HG02852 (cell line): ENCODE measurements around the gene IFNL4.
"Not testable (repeated sequence)": the region's sequence is repeated elsewhere in the genome, so short reads cannot be mapped to it uniquely, and the experiment has no call there.

Experiments used
- ATAC-seq: cut with Tn5 transposase; IDR thresholded peaks from one replicate; pipeline ENCODE4 v1.9.1; 2021; ENCODE audit warnings: mild to moderate bottlenecking, moderate library complexity; ENCODE audit not compliant: unreplicated experiment

The IFNL4 gene

DNA sequence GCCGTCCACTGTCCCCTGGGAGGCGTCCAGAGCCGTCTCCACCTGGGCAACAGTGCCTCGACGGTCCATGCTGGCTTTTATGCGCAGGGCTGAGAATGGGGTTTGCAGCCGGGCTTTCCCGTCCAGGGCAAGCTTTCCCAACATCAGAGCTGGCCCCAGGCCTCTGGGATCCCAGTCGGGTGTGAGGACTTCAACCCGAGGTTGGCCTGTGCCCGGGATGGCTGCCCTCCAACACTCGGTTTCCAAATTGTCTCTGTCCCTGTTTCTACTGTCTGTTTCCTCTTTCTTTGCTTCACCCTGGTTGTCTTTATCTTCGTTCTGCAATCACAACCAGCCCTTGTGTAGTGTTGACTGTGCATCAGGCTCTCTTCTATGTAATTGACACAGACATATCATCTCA is at the start of gene IFNL4:
IFNL4 (minus strand) TSS at position 51 of the 400 bp plus-strand sequence.
- ATAC-seq: no peak

GRCh38 chr19:39297931-39298634 is 49.4 kb upstream of the IFNL4 start:
- no peak for ATAC-seq

- no peak for ATAC-seq
Measured at GRCh38 chr19:39296906-39297305, 48.2 kb upstream of the IFNL4 start.

DNA sequence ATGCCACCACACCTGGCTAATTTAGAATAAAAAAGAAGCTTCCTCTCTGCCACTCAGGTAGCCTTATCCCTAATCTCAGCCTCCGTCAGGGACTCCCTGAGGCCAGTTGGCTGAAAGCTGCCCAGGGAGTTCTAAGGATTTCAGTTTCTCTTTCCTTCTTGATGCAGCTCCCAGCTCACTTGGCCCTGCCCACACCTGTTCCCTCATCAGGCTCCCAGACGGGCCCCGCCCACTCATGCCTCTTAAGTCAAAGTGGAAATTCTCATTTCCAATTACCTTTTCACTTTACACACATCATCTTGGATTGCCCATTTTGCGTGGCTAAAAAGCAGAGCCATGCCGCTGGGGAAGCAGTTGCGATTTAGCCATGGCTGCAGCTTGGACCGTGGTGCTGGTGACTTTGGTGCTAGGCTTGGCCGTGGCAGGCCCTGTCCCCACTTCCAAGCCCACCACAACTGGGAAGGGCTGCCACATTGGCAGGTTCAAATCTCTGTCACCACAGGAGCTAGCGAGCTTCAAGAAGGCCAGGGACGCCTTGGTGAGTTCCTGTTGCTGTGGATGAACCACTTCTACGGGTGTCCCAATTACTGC is 47.5 kb upstream of the IFNL4 start, which contains the start of gene IFNL1:
IFNL1 (plus strand) TSS at position 353 of the 591 bp plus-strand sequence; CDS start at position 368, 15 bp downstream.
- ATAC-seq: no peak

DNA sequence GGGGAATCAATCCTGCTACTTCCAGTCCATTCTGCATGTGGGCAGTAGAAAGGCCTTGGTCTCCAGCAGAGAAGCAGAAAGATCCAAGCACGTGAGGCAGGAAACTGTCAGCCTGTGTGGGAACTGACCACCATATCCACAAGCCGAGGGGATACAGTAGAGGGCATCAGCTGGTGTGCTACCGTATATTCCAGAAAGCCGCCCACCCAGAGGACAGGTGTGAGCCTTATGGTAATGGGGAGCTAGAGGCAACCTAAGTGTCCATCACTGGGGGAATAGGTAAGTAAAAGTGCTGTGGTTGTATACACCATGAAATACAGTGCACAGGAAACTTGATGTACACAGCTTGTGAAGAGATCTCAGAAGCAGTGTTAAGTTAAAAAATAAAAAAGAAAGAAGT is 44.7 kb upstream of the IFNL4 start:
- no peak for ATAC-seq

DNA sequence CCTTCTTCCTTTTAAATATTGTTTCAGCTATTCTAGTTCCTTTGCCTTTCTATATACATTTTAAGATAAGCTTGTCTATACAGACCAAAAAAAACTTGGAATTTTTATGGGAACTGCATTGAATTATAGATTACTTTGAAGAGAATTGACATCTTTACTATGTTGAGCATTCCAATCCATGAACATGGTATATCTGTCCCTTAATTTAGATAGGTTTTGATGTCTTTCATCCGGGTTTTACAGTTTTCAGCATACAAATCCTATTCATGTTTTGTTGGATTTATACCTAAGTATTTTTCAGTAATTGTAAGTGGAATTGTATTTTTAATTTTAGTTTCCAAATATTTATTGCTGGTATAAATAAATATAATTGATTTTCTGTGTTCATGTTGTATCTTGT is 35.4 kb upstream of the IFNL4 start:
- ATAC-seq: no peak

GRCh38 chr19:39282021-39282420 is 33.4 kb upstream of the IFNL4 start:
- no peak for ATAC-seq

GRCh38 chr19:39277598-39277997 is 28.9 kb upstream of the IFNL4 start:
- ATAC-seq: no peak

GRCh38 chr19:39276740-39277139 is 28.1 kb upstream of the IFNL4 start:
- no peak for ATAC-seq

GRCh38 chr19:39275578-39275977 is 26.9 kb upstream of the IFNL4 start:
- no peak for ATAC-seq

GRCh38 chr19:39273859-39274258 is 25.2 kb upstream of the IFNL4 start:
- not testable (repeated sequence) for ATAC-seq

DNA sequence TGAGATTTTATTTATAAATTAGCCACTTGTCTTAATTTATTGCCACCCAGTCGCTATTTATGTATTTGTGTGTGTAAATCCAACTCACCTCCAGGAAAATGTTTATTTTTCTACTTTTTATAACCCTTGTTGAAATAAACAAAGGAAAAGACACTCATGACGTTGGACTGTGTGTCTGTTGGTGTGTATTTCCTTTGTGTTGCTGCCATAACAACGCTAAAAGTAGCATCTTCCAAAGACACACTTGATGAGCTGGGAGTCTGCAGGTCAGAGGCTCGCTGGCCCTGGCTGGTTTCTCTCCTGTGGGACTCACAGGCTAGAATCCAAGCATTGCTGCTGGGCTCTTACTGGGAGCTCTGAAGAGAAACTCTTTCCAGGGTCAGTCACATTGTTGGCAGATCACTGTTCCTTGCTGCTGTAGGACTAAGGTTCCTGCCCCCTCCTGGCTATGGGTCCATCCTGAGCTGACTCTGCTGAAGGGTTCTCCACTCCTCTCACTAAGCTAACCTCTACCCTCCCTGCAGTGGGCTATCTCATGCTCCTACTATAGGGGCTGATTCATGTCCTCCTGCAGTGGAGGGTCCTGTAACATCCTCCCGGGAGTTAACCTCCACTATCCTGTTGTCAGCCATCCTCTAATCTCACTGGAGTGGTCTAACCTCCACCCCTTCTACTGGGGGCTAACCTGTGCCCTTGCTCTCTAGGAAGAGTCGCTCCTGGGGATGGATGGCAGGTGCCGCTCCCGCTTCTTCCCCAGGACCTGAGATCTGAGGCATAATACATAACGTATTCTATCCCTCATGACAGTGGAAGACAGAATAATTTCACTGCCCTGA is 21.6 kb upstream of the IFNL4 start:
- no peak for ATAC-seq

- not testable (repeated sequence) for ATAC-seq
Measured at GRCh38 chr19:39269369-39269768, 20.7 kb upstream of the IFNL4 start.

DNA sequence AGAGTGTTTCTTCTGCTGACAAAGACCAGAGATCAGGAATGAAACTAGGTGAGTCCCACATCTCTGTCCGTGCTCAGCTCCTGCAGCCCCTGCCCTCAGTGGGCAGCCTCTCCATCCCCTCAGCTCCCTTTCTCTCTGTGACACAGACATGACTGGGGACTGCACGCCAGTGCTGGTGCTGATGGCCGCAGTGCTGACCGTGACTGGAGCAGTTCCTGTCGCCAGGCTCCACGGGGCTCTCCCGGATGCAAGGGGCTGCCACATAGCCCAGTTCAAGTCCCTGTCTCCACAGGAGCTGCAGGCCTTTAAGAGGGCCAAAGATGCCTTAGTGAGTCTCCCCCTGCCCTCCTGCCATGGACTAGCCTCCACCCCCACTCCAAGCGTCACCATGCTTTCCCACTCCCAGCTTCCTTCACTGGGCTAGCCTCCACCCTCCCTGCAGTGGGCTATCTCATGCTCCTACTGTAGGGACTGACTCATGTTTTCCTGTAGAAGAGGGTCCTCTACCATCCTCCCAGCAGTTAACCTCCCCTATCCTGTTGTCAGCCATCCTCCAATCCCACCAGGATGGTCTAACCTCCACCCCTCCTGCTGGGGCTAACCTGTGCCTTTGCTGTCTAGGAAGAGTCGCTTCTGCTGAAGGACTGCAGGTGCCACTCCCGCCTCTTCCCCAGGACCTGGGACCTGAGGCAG is 20.0 kb upstream of the IFNL4 start:
- ATAC-seq: not testable (repeated sequence)

- not testable (repeated sequence) for ATAC-seq
Measured at GRCh38 chr19:39268085-39268484, 19.4 kb upstream of the IFNL4 start, which contains the start of gene IFNL2. Gene IFNL2 (plus strand): TSS chr19:39268396. CDS start chr19:39268569, 173 bp downstream.

GRCh38 chr19:39265321-39265916 is 16.8 kb upstream of the IFNL4 start:
- ATAC-seq: no peak

DNA sequence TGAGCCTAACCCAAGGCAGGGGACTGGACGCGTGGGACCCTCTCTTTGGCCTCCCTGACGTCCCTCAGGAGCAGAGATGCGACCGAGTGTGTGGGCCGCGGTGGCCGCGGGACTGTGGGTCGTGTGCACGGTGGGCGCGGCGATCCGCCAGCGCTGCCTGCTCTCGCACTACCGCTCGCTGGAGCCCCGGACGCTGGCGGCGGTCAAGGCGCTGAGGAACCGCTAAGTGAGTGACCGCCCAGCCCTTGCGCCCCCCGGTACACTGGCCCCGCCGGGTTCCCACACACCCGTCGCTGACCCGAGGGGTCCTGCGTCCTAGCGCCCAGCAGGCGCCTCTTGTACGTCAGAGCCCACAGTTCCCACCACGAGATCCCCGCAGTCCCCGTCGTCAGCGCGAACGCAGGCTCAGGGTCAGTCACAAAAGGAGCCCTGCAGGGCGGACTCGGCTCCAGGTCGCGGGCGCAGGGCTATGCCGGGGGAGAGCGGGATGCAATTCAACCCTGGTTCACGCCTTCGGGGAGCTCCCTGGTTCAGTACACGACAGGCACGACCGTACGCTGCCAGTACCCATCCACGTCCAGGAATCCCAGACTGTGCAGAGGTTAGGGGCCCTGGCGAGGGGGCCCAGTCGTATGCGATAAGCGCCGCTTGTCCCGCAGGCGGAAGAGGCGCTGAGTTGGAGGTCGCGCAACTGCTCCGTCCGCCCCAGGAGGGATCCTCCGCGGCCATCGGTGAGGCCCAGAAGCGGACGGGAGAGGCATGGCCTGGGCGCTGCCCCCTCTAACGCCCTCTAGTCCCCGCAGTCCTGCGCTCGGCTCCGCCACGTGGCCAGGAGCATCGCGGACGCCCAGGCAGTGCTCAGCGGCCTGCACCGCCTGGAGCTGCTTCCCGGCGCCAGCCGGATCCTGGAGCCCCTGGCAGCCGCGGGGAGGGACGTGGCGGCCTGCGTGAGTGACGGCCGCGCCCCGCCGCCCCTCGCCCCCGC is 15.9 kb upstream of the IFNL4 start:
- no peak for ATAC-seq

GRCh38 chr19:39263912-39264305 is 15.3 kb upstream of the IFNL4 start:
- ATAC-seq: no peak

GRCh38 chr19:39262496-39262895 is 13.8 kb upstream of the IFNL4 start:
- no peak for ATAC-seq
